HG03442 (cell line): Measurements from ENCODE around the gene ASCC3.

Experiments
- ATAC-seq: cut with Tn5 transposase; IDR thresholded peaks from one replicate; pipeline ENCODE4 v1.9.1; 2021; ENCODE audit warnings: mild to moderate bottlenecking, moderate library complexity; ENCODE audit not compliant: unreplicated experiment

ASCC3 gene

DNA sequence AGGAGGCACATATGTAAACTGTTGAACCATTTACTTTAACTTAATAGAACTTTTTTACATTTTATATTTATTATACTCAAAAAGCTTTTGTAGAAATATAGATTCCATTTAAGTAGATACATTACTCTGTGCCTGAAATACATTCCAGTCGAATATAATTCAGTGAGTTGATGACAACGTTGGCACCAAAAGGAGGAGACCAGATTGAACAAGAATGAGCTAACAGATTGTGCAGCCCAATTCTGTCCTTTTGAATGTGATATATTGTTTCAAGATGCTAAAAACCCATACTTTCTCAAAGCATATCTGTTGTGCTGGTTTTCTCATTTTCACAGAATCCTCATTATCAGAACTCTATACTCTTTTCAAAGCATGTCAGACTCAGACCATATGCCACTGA is 269.0 kb downstream of the ASCC3 start:
- ATAC-seq: no peak

DNA sequence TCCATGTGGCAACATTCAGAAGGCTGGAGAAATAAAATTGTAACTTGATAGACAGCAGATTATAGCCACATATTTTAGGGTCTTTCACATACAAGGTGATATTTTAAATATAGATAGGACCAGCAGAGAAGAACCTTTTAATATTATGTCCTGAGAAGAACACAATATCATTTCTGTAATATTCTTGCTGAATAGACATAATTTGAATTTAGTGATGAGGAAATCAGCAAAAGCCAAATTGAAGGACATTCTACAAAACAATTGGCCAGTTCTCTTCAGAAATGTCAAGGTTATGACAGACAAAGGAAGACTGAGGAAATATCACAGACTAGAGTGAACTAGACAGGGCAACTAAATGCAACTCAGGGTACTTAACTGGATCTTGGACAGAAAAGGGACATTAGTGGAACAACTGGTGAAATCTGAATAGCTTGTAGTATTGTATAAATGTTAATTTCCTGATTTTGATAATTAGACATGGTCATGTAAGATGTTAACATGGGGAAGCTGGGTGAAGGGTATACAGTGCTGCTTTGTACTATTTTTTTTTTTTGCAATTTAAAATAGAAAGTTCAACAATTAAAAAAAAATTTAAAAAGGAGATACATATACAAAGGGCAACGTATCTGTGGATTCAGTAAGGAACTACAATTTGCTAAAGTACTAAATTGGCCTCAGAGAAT is 281.9 kb downstream of the ASCC3 start:
- ATAC-seq: no peak

GRCh38 chr6:100595456-100595855 is 285.7 kb downstream of the ASCC3 start:
- ATAC-seq: no peak

- peak; percentile 56 for ATAC-seq
Measured at GRCh38 chr6:100593522-100593921, 287.6 kb downstream of the ASCC3 start.

- ATAC-seq: no peak
Measured at GRCh38 chr6:100592929-100593328, 288.2 kb downstream of the ASCC3 start.

- ATAC-seq: no peak
Measured at GRCh38 chr6:100577425-100577824, 303.7 kb downstream of the ASCC3 start.

DNA sequence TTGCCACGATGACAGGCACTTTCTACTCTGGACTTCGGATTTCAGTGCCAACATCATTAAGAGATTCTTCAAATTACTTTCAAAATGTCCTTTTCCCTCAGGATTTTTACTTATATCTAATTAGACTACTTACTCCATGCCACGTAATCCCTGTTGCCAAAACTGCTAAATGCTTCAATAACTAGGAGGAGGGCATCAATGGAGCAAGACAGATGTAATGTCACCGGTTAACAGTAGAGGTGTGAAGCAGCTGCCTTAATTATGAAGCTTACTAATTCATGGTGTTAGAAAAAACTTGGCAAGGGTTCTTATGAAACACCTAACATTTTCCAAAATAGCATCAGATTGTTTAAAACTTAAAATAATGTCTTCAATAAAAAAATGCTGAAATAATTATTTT is 305.2 kb downstream of the ASCC3 start:
- no peak for ATAC-seq

GRCh38 chr6:100574836-100575235 is 306.3 kb downstream of the ASCC3 start:
- no peak for ATAC-seq

DNA sequence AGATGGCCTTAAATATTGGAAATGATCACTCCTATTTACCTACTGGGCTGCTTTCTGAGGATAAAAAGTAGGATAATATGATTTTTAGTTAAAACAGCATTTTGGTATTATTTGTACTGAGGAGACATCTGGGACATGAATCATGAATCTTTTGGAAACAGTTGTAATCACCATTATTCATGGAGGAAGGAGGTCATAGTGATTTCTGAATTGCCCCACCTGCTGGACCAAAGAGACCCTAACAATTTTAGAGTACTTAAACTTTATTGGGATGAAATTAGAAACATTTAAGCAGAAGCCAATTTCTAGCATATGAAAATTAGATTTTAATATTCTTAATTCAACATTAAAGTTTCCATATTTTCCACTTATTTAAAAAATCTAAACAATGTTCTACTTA is 308.0 kb downstream of the ASCC3 start:
- ATAC-seq: no peak

- no peak for ATAC-seq
Measured at GRCh38 chr6:100568255-100568654, 312.9 kb downstream of the ASCC3 start.

DNA sequence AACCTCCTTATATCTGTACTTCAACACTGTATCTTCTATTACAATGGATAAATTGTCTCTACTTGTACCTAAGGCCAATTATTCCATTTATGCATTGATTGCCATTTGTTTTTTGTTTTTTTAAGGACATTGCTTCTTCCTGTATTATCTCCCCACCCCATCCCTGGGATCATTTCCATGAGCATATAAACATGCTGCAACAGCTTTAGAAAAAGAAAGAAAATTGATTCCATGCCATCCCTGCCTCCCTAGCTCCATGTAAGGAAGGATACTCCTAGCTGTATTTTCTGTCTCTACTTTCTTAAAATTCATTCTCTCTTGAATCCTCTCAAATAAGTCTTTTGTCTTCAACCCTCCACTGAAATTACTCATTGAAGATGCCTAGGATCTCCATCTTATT is 314.6 kb downstream of the ASCC3 start:
- ATAC-seq: no peak

DNA sequence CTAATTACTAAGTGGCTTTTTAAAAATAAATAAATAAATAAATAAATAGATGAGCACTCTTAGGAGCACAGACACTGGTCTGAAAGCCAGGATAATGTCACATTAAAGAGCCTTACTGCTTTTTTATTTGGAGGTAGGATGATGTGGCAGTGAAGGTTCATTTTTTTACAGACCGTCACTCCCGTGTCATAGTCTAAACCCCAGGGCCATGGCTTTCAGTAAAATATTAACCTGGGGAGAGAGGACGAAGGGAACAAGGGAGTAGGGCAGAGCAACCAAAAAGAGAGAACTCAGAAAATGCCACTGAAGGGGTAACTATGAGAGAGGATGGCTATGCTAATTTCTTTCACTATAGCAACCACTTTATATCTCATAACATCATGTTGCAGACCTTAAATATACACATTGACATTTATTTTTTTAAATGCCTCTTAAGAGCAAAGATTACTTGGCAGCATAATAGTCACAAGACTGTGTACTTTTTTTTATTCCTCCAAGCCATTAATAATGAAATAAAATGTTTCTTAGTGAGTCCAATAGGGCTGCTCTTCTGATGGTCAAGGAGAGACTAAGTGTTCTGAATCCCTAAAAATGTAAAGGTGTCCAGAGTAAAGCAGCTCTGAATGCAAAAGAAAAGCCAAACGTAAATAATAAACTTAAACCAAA is 315.6 kb downstream of the ASCC3 start:
- ATAC-seq: no peak

DNA sequence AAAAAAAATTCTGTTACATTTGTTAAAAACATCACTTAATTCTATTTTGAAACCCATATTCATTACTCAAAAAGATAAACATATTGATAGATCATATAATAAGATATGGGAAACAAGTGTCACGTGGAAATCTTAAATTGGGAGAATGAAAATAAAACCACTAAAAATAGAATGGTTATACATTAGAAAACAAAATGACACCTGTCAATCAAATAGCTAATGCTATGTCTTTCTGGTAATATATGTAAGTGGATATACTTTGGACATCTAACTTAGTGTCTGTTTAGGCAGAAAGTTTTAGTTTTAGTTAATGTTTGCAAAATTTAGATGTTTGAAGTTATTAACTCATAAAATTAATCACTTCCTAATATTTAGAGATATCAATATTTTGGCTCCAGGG is 321.3 kb downstream of the ASCC3 start:
- no peak for ATAC-seq

DNA sequence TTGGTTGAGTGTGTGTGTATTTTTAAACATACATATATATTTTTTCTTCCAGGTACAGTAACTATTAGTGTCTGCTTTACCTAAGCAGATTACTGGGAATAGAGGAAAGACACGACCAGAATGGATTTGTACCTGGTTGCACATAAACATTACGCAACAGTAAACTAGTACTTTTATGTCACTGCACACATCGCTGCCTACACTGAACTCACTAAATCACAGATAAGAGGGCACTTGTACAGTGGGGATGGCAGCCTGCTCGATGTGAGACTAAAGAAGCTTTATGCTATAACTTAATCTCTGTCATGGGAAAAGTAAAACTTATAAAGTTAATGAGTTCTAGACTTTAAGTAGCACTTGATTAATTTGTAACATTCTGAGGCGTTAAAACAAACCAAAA is 326.9 kb downstream of the ASCC3 start:
- ATAC-seq: no peak

- no peak for ATAC-seq
Measured at GRCh38 chr6:100553243-100553642, 327.9 kb downstream of the ASCC3 start.

- no peak for ATAC-seq
Measured at GRCh38 chr6:100549406-100550167, 331.5 kb downstream of the ASCC3 start.

- ATAC-seq: no peak
Measured at GRCh38 chr6:100538086-100538485, 343.0 kb downstream of the ASCC3 start.

GRCh38 chr6:100518588-100518987 is 362.5 kb downstream of the ASCC3 start:
- ATAC-seq: no peak

DNA sequence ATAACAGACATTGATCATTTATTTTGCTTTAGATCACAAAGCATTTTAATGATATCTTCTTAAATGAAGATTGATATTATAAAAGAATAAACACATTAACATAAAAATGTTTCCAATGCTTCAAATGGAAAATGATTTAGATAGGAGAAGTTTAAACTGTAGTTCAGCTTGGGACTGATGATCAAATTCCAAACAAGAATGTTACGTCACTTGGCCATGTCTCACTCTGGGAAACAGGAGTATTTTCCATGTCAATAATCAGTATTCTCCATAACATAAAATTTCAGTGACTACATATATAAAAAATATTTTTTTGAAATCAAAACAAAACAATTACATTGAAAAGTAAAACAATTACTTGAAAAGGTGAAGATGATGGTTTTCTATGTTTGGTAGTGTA is 363.5 kb downstream of the ASCC3 start:
- ATAC-seq: no peak

- ATAC-seq: no peak
Measured at GRCh38 chr6:100517106-100517505, 364.0 kb downstream of the ASCC3 start.

GRCh38 chr6:100514660-100515059 is 366.5 kb downstream of the ASCC3 start:
- ATAC-seq: no peak
